ENCODE data around the gene HEXIM2.

HEXIM2 gene

GRCh38 chr17:45170931-45171337 lies 9.3 kb downstream of the HEXIM2 start:
- Histone ChIP-seq H2AFZ (peak overlapping the region; percentile 71), H3K27me3 (ENCODE audit: control insufficient read depth, insufficient read depth, low read length) (no peaks in the 10 kb centered on the region), H3K4me3 (ENCODE audit: low read depth, low read length) (no peak overlapping the region), H3K9ac (no peak overlapping the region), H3K79me2 (peaks cover 2% of the 10 kb centered on the region), H3K9me3 (ENCODE audit: control insufficient read depth, low read length) (no peaks in the 10 kb centered on the region), H3K27ac (peak overlapping the region; percentile 92), H3K4me1 (peaks cover 24% of the 10 kb centered on the region), H3K4me2 (ENCODE audit: low read length) (no peak overlapping the region), H3K36me3 (ENCODE audit: control insufficient read depth, insufficient read depth, low read length) (no peaks in the 10 kb centered on the region)
- TF ChIP-seq, protein P1, sequence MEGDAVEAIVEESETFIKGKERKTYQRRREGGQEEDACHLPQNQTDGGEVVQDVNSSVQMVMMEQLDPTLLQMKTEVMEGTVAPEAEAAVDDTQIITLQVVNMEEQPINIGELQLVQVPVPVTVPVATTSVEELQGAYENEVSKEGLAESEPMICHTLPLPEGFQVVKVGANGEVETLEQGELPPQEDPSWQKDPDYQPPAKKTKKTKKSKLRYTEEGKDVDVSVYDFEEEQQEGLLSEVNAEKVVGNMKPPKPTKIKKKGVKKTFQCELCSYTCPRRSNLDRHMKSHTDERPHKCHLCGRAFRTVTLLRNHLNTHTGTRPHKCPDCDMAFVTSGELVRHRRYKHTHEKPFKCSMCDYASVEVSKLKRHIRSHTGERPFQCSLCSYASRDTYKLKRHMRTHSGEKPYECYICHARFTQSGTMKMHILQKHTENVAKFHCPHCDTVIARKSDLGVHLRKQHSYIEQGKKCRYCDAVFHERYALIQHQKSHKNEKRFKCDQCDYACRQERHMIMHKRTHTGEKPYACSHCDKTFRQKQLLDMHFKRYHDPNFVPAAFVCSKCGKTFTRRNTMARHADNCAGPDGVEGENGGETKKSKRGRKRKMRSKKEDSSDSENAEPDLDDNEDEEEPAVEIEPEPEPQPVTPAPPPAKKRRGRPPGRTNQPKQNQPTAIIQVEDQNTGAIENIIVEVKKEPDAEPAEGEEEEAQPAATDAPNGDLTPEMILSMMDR (IDR thresholded peaks at IDR 0.05) = no peak

GRCh38 chr17:45171338-45172231 lies 9.9 kb downstream of the HEXIM2 start:
- Histone ChIP-seq H3K4me1 (peaks cover 28% of the 10 kb centered on the region), H3K4me3 (ENCODE audit: low read depth, low read length) (no peak overlapping the region), H3K36me3 (ENCODE audit: control insufficient read depth, insufficient read depth, low read length) (no peaks in the 10 kb centered on the region), H3K9me3 (ENCODE audit: control insufficient read depth, low read length) (no peaks in the 10 kb centered on the region), H3K4me2 (ENCODE audit: low read length) (peak overlapping the region; percentile 71), H3K79me2 (no peaks in the 10 kb centered on the region), H3K27ac (peak overlapping the region; percentile 92), H3K27me3 (ENCODE audit: control insufficient read depth, insufficient read depth, low read length) (no peaks in the 10 kb centered on the region), H2AFZ (peak overlapping the region; percentile 71), H3K9ac (peak overlapping the region; percentile 39)
- TF ChIP-seq, protein P1 (IDR thresholded peaks at IDR 0.05) = no peak

DNA sequence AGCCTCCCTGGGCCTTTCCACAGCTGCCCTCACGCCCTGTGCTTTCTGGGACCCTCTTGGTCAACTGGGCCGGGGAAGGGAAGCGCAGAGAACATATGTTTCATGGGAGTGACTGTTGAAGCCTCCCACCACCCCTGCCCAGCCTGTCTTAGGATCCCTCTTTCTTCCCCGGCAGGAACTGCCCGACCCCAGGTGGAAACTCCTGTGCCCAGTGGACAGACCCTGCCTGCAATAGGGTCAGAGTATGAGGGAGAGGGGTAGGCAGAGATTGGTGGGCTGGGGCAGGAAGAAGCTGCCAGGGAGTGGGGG lies 10.5 kb downstream of the HEXIM2 start:
- peak overlapping the region; percentile 4 for H3K4me3 ChIP-seq (ENCODE audit: low read depth, low read length)

DNA sequence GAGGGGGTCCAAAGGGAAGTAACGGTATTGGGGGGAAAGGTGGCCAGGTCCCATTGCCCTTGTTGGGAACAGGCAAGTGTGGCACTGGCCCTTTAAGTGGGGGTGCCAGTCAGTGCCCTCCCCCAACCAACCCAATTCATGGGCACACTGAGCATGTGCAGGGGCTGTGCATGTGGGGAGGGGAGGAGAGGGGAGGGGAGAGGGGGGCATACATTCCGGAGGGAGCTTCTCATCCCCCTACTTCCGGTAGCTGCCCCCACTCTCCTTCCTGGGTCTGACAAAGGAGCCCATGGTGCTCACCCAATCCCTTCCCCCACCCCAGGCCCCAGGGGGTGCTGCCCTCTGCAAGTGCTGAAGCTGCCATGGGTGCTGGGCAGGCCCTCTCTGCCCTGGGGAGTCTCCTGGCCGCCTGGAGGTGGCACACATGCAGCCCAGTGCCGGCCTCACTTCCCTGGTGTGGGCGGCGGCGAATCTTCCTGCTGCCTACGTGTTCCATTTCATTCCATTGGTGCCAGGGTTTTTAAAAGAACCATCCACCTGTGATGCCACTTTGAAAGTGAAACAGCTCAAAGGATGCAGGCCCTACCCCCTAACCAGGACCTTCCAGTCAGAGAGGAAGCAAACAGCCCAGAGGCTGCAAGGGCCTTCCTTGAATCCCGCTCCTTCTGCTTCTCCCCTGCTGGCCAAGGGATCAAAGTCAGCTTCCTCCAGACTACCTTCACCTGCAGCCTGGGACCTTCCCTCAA lies 11.0 kb downstream of the HEXIM2 start:
- Histone ChIP-seq H3K79me2 (no peaks in the 10 kb centered on the region), H3K4me1 (peaks cover 28% of the 10 kb centered on the region), H3K4me2 (ENCODE audit: low read length) (peak overlapping the region; percentile 71), H3K4me3 (ENCODE audit: low read depth, low read length) (peak overlapping the region; percentile 30), H3K27me3 (ENCODE audit: control insufficient read depth, insufficient read depth, low read length) (no peaks in the 10 kb centered on the region), H3K36me3 (ENCODE audit: control insufficient read depth, insufficient read depth, low read length) (no peaks in the 10 kb centered on the region), H3K27ac (peak overlapping the region; percentile 92), H3K9ac (peak overlapping the region; percentile 39), H3K9me3 (ENCODE audit: control insufficient read depth, low read length) (no peaks in the 10 kb centered on the region), H2AFZ (peak overlapping the region; percentile 71)
- TF ChIP-seq, protein P1 (IDR thresholded peaks at IDR 0.05) = peak; percentile 25

More for the DNA sequence above, 10.5 kb downstream of the HEXIM2 start:
- Histone ChIP-seq H3K4me1 (peaks cover 28% of the 10 kb centered on the region), H3K79me2 (no peaks in the 10 kb centered on the region), H3K9ac (peak overlapping the region; percentile 39), H3K9me3 (ENCODE audit: control insufficient read depth, low read length) (no peaks in the 10 kb centered on the region), H3K4me2 (ENCODE audit: low read length) (peak overlapping the region; percentile 71), H3K27me3 (ENCODE audit: control insufficient read depth, insufficient read depth, low read length) (no peaks in the 10 kb centered on the region), H2AFZ (peak overlapping the region; percentile 71), H3K36me3 (ENCODE audit: control insufficient read depth, insufficient read depth, low read length) (no peaks in the 10 kb centered on the region), H3K27ac (peak overlapping the region; percentile 92)
- TF ChIP-seq, protein P1 (IDR thresholded peaks at IDR 0.05) = no peak

All from parathyroid adenoma (tissue), 2 donors.